ENCODE data around the gene OVOL1. TPM values are rescaled to one million over a fixed set of nuclear protein-coding genes. Genes with fewer than 3 reads are reported as not detected.

Gene OVOL1
- total and polyA plus RNA-seq, 2 of the 13 experiments (the other 11 are each of a cell fraction or from before 2014, with no cell fraction given) = 0.01 TPM; not detected in 1

DNA sequence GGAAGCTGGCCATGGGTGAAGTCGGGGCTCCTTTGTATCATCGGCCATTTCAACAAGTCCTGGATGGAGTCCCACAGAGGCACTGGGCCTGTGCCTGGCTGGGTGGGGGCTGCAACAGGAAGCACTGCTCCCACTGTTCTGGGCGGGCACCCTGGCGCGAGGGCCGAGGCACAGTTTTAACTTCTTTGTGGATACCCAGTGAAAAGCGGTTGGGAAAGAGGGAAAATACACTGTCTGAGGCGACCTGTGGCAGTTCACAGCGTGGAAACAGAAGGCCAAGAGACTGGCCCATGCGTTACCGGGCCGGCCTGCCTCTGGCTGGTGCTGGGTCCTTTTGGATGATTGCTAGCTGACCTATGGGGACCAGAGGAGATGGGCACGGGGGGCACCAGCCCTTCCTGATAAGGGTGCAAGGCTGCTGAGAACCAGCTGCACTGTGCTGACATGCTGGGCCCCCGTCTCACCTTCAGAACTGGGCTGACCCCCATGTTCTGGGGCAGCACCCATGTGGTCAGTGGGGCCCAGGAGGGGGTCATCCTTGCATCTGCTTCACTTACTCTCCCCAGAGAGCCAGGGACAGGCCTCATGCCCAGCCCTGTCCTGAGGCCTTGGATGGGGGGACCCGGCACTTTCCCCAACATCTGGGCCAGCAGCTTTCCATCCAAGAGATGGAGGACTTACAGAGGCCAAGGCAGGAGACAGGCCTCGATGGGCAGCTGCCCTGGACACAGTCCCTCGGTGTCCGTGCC is 4.2 kb downstream of the OVOL1 start (continued):
- TF ChIP-seq, protein P1, sequence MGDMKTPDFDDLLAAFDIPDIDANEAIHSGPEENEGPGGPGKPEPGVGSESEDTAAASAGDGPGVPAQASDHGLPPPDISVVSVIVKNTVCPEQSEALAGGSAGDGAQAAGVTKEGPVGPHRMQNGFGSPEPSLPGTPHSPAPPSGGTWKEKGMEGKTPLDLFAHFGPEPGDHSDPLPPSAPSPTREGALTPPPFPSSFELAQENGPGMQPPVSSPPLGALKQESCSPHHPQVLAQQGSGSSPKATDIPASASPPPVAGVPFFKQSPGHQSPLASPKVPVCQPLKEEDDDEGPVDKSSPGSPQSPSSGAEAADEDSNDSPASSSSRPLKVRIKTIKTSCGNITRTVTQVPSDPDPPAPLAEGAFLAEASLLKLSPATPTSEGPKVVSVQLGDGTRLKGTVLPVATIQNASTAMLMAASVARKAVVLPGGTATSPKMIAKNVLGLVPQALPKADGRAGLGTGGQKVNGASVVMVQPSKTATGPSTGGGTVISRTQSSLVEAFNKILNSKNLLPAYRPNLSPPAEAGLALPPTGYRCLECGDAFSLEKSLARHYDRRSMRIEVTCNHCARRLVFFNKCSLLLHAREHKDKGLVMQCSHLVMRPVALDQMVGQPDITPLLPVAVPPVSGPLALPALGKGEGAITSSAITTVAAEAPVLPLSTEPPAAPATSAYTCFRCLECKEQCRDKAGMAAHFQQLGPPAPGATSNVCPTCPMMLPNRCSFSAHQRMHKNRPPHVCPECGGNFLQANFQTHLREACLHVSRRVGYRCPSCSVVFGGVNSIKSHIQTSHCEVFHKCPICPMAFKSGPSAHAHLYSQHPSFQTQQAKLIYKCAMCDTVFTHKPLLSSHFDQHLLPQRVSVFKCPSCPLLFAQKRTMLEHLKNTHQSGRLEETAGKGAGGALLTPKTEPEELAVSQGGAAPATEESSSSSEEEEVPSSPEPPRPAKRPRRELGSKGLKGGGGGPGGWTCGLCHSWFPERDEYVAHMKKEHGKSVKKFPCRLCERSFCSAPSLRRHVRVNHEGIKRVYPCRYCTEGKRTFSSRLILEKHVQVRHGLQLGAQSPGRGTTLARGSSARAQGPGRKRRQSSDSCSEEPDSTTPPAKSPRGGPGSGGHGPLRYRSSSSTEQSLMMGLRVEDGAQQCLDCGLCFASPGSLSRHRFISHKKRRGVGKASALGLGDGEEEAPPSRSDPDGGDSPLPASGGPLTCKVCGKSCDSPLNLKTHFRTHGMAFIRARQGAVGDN (CRISPR knock-in tag; IDR thresholded peaks at IDR 0.05) = no peak
- TF ChIP-seq SIN3A (IDR thresholded peaks at IDR 0.05; ENCODE audit: borderline replicate concordance, low read depth, low read length) = no peak
- no peak for TF ChIP-seq TOE1 (CRISPR knock-in tag; IDR thresholded peaks at IDR 0.05)
- TF ChIP-seq MXD1 (CRISPR knock-in tag; IDR thresholded peaks at IDR 0.05) = no peak

DNA sequence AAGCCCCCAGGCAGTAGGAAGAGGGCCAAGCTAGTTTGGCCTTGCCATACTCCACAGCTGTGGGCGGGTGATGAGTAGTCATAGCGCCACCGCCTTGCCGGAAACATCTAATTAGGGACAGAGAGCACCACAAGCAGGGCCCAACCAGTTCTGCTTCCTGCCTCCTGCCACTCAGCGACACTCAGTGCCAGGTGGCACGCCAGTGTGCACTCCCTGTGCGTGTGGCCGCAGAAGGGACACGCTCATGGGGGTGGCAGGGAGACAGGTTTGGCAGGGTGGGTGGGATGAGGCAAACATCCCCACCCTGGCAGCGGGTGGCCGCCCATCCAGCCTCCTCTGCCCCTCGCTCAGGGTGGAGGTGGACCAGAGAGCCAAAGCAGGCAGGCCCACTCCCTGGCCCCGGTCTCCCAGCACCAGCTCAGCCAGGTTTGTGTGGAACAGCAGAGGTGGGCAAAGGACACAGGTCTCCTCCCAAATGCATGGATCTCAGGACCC is 4.9 kb downstream of the OVOL1 start:
- intact Hi-C loops (cut with micrococcal nuclease; ENCODE audit: unreplicated experiment) = no loop called here
- Histone ChIP-seq H2AFZ (ENCODE audit: low read length) (no peak overlapping the region), H4K20me1 (ENCODE audit: insufficient read depth, low read length) (no peaks in the 10 kb centered on the region), H3K79me2 (ENCODE audit: insufficient read depth, low read length) (no peaks in the 10 kb centered on the region), H3K9me3 (ENCODE audit: low read length) (no peaks in the 10 kb centered on the region), H3K27ac (ENCODE audit: extremely low read length, insufficient read depth, low read length) (no peak overlapping the region), H3K27me3 (ENCODE audit: control insufficient read depth in 1 of 2, insufficient read depth in 2 of 2, low read length in 2 of 2) (peaks cover 33 to 91% of the 10 kb centered on the region in 2 experiments), H3K4me1 (ENCODE audit: insufficient read depth, low read length) (peaks cover 47% of the 10 kb centered on the region), H3K4me2 (ENCODE audit: low read depth, low read length) (no peak overlapping the region), H3K4me3 (replicated peaks in 1 of 3; ENCODE audit: insufficient read depth in 1 of 3, low read depth in 2 of 3, low read length in 3 of 3) (no peak overlapping the region), H3K9ac (ENCODE audit: insufficient read depth, low read depth, low read length) (no peak overlapping the region), H3K36me3 (replicated peaks in 1 of 2; ENCODE audit: control insufficient read depth in 1 of 2, insufficient read depth in 2 of 2, low read length in 2 of 2) (no peaks in the 10 kb centered on the region)
- no peak for DNase-seq (ENCODE audit: low spot score)
- BruUV-seq (replicated peaks) = no TSS peak
- ATAC-seq = no peak
- in situ Hi-C loops (cut with HindIII; ENCODE audit: extremely low pct_ligation_motif_present, low pct_unique_long_range_greater_than_20kb) = no loop called here
- POLR2A ChIA-PET = no interaction called here
- CTCF ChIA-PET (ENCODE audit: low intra/inter-chr PET ratio, low total read pairs) = no interaction called here
- WGBS (ENCODE audit: low lambda C conversion rate) = 88% methylated on average over 8 of the region's 13 CpGs
- FAIRE-seq = no peak
- TF ChIP-seq DMAP1 (CRISPR knock-in tag; IDR thresholded peaks at IDR 0.05) (no peak), ZKSCAN8 (CRISPR knock-in tag; IDR thresholded peaks at IDR 0.05; ENCODE audit: borderline replicate concordance) (no peak), ZFP36L1 (CRISPR knock-in tag; IDR thresholded peaks at IDR 0.05) (no peak), ISX (CRISPR knock-in tag; conservative IDR thresholded peaks at IDR 0.05) (no peak), ZNF232 (CRISPR knock-in tag; IDR thresholded peaks at IDR 0.05; ENCODE audit: borderline replicate concordance) (no peak), IRF1 (CRISPR knock-in tag; IDR thresholded peaks at IDR 0.05; ENCODE audit: low read depth) (no peak), SMC3 (IDR thresholded peaks at IDR 0.05; ENCODE audit: low read length) (no peak), RNF2 (conservative IDR thresholded peaks at IDR 0.05; ENCODE audit: low read depth) (no peak)

Measured in HepG2 (cell line).